Transverse colon (tissue), 4 donors: ENCODE data around the gene ATXN10. TPM values are rescaled to one million over a fixed set of nuclear protein-coding genes. Genes with fewer than 3 reads are reported as not detected.

Source experiments
- DNase-seq: peaks from one replicate; pipeline ENCODE4 v3.0.0-alpha.2; 2019
- H3K27ac ChIP-seq, 4 donors: fragments of 200-600 bp; sonication (generic); 2 replicates each; pipeline ENCODE4 v1.5.1; 2016 to 2018; ENCODE audit warnings: inconsistent platforms in 4 of 4
- H3K27me3 ChIP-seq: fragments of 200-600 bp; sonication (generic); 2 replicates; pipeline ENCODE4 v1.5.1; 2017; ENCODE audit warnings: inconsistent platforms
- H3K36me3 ChIP-seq, 4 donors: fragments of 200-600 bp; sonication (generic); 2 replicates each; pipeline ENCODE4 v1.5.1; 2017 to 2019; ENCODE audit warnings: inconsistent platforms in 4 of 4
- H3K4me1 ChIP-seq, 4 donors: fragments of 200-600 bp; sonication (generic); 2 replicates each; pipeline ENCODE4 v1.5.1; 2017 to 2020; ENCODE audit warnings: inconsistent platforms in 4 of 4
- H3K4me3 ChIP-seq, 4 donors: fragments of 200-600 bp; sonication (generic); 1 replicate in 1 of 4; 2 replicates in 3 of 4; pipeline versions ENCODE4 v1.5.1 to v1.6.1; 2017 to 2019; ENCODE audit warnings: inconsistent platforms in 4 of 4
- H3K9me3 ChIP-seq, 2 donors: fragments of 200-600 bp; sonication (generic); 2 replicates each; pipeline ENCODE4 v1.5.1; 2017 to 2019; ENCODE audit warnings: inconsistent platforms in 2 of 2
- EP300 ChIP-seq: sonication (generic); formaldehyde crosslinking; IDR thresholded peaks from one replicate; pipeline ENCODE4 v1.6.1; 2017; ENCODE audit warnings: antibody characterized with exemption, low read depth
- POLR2A ChIP-seq: fragments of 450-650 bp; IDR thresholded peaks from one replicate; pipeline ENCODE4 v1.6.1; 2016; ENCODE audit warnings: antibody characterized with exemption, mild to moderate bottlenecking, moderate library complexity
- POLR2AphosphoS5 ChIP-seq, 3 donors: sonication (generic); formaldehyde crosslinking; IDR thresholded peaks; one replicate each; pipeline ENCODE4 v1.6.1; 2016; ENCODE audit warnings: antibody characterized with exemption in 3 of 3
- WGBS, 2 donors: methylation state at CpG; one replicate each; pipeline ENCODE4 v1.1.5; 2018; ENCODE audit warnings: low coverage in 1 of 2; 5-methylcytosine and 5-hydroxymethylcytosine counted together
- in situ Hi-C, 4 donors: fragments of 200-750 bp; cut with MboI; loops; one replicate each; pipeline versions ENCODE4 v1.15.0 to v1.15.1; 2017; ENCODE audit warnings: low sequenced_read_pairs in 3 of 4, low pct_ligation_motif_present in 1 of 4, low pct_unique_long_range_greater_than_20kb in 1 of 4
- intact Hi-C: fragments of 100-400 bp; cut with DNase I; formaldehyde crosslinking; loops from one replicate; pipeline ENCODE4 v1.15.1; 2023; ENCODE audit warnings: low total_unique reads
- total RNA-seq, 4 donors: library from RNA; depleted of rRNA; stranded (reverse); fragments of >200 nt; gene quantifications; one replicate each; pipeline ENCODE4 v1.1.0, GENCODE V29; 2016
- TF ChIP-seq, protein P1 (sequence below), 5 experiments: fragments of 200-600 bp in 3 of 5; fragments of 450-650 bp in 2 of 5; sonication (generic) in 3 of 5; IDR thresholded peaks; 1 replicate in 2 of 5; 2 replicates in 3 of 5; pipeline ENCODE4 v1.5.1; 2016 to 2017; ENCODE audit warnings: antibody characterized with exemption in 5 of 5, inconsistent platforms in 3 of 5, mild to moderate bottlenecking in 2 of 5, moderate library complexity in 1 of 5

ATXN10 gene
- total RNA-seq, 4 donors from 2014 or later: 27.3 to 88.3 (median 47.8) TPM

DNA sequence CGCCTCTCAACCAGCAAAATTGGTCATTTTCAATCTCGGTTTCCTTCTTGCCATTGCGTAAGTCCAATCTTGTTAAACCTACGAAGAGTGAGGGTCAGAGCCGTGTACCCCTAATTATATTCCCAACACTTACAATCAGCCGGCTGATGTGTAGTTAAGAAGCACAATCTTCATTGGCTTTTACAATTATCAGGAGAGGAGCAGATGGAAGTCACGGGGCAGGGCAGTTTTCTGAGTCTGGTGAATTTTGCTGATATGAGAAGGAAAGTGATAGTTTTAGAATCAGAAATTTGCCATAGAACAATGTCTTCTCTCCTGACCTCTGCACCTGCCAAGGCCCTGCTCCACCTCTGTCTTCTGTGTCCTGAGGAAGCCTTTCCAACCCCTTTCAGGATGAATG is 35.0 kb upstream of the ATXN10 start:
- DNase-seq: no peak
- peaks cover 0 to 9% (median 4%) of the 10 kb centered on the region in 4 donors for H3K4me1 ChIP-seq
- H3K27me3 ChIP-seq: peaks cover 43% of the 10 kb centered on the region
- no peak overlapping the region for H3K27ac ChIP-seq
- no peaks in the 10 kb centered on the region for H3K36me3 ChIP-seq
- intact Hi-C loops: no loop called here
- H3K4me3 ChIP-seq: no peak overlapping the region
- in situ Hi-C loops: loop anchor here in 1 of 4 donors (10.0 kb wide), 1 partner anchor 348 kb away; no protein-coding TSS in a partner anchor
- H3K9me3 ChIP-seq: no peaks in the 10 kb centered on the region
- WGBS, 2 donors: 83 to 92% methylated on average over 6 to 7 of the region's 7 CpGs
- TF ChIP-seq EP300: no peak
- TF ChIP-seq POLR2A: no peak
- TF ChIP-seq, protein P1, sequence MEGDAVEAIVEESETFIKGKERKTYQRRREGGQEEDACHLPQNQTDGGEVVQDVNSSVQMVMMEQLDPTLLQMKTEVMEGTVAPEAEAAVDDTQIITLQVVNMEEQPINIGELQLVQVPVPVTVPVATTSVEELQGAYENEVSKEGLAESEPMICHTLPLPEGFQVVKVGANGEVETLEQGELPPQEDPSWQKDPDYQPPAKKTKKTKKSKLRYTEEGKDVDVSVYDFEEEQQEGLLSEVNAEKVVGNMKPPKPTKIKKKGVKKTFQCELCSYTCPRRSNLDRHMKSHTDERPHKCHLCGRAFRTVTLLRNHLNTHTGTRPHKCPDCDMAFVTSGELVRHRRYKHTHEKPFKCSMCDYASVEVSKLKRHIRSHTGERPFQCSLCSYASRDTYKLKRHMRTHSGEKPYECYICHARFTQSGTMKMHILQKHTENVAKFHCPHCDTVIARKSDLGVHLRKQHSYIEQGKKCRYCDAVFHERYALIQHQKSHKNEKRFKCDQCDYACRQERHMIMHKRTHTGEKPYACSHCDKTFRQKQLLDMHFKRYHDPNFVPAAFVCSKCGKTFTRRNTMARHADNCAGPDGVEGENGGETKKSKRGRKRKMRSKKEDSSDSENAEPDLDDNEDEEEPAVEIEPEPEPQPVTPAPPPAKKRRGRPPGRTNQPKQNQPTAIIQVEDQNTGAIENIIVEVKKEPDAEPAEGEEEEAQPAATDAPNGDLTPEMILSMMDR (IDR thresholded peaks at IDR 0.05): no peak
- no peak for TF ChIP-seq POLR2AphosphoS5 (IDR thresholded peaks at IDR 0.05)

DNA sequence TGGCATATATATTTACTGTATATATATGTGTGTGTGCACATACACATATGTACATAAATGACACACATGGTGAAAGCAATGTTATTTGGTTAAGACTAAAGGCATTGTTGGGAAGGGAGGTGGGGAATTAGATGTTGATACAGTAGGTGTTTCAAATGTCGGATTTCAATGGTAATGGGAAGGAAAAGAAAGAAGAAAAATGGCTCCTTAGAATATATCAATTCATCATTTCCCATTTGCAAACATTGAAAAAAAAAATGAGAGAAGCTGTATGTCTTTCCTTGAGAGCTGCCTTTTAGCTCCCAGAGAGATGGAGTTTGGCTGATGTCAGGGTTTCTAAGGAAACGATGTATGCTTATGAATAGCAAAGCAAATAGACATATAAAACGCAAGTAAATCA is 33.4 kb upstream of the ATXN10 start:
- Histone ChIP-seq H3K36me3 (no peaks in the 10 kb centered on the region), H3K27ac (no peak overlapping the region), H3K27me3 (peaks cover 37% of the 10 kb centered on the region), H3K9me3 (no peaks in the 10 kb centered on the region), H3K4me1 (peaks cover 0 to 9% (median 4%) of the 10 kb centered on the region in 4 donors), H3K4me3 (no peak overlapping the region)
- WGBS, 2 donors: 82 to 83% methylated on average over 3 of the region's 3 CpGs
- DNase-seq: no peak
- intact Hi-C loops (no loop called here), in situ Hi-C loops (loop anchor here in 1 of 4 donors (10.0 kb wide), 1 partner anchor 347 kb away; no protein-coding TSS in a partner anchor)
- no peak for TF ChIP-seq EP300
- no peak for TF ChIP-seq POLR2A
- TF ChIP-seq POLR2AphosphoS5 (IDR thresholded peaks at IDR 0.05): no peak
- TF ChIP-seq, protein P1 (IDR thresholded peaks at IDR 0.05): no peak

DNA sequence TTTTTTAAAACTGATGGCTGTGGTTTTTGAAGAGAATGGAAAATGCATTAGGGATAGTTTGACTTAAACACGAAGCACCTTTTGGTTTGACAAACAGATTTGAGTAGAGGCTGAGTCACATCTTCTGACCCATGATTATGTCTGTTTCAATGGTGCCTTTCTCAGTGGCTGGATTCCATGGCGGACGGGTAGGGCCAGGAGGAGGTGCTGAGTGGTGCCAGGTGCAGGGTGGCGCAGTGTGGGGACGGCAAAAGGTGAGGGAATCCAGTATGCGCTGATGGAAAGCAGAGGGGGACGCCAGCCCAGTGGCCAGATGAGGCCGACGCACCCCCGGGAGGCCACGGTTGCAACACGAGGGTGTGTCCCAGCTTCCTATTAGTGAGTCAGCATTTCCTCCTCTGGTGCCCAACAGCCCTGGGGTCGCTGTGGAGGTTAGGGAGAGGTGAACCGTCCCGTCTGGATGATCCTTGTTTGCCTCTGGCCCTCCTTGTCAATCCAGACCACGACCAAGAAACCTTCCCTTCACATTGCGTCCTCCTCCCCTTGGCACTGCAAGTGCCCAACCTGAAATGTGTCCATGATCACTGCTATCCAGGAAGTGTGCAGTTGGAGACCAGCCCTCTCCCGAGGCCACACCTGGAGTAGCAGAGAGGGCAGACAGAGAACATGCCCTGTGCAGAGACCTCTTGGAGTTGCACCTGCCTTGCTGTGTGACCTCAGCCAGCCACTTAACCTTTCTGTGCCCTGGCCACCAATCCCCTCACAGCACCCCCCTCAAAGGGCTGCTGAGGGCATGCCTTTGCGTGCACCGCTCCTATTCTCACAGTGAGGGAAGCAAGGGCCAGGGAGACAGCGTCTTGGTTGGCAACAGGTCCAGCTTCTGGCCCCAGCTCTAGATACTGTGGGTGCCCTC is 32.5 kb upstream of the ATXN10 start:
- Histone ChIP-seq H3K9me3 (no peaks in the 10 kb centered on the region), H3K27me3 (peaks cover 38% of the 10 kb centered on the region), H3K27ac (no peak overlapping the region), H3K36me3 (no peaks in the 10 kb centered on the region), H3K4me1 (peaks cover 0 to 9% (median 4%) of the 10 kb centered on the region in 4 donors), H3K4me3 (no peak overlapping the region)
- 51% methylated on average over 21 of the region's 21 CpGs; no CpG with 5 or more reads in 1 of the 2 donors for WGBS, 2 donors
- intact Hi-C loops: no loop called here
- no peak for TF ChIP-seq POLR2AphosphoS5 (IDR thresholded peaks at IDR 0.05)
- TF ChIP-seq, protein P1 (IDR thresholded peaks at IDR 0.05): peak in 1 of 5 experiments; percentile 11
- no peak for TF ChIP-seq EP300
- no peak for TF ChIP-seq POLR2A
- peak; percentile 69 for DNase-seq
- in situ Hi-C loops: loop anchor here in 1 of 4 donors (10.0 kb wide), 1 partner anchor 346 kb away; no protein-coding TSS in a partner anchor

DNA sequence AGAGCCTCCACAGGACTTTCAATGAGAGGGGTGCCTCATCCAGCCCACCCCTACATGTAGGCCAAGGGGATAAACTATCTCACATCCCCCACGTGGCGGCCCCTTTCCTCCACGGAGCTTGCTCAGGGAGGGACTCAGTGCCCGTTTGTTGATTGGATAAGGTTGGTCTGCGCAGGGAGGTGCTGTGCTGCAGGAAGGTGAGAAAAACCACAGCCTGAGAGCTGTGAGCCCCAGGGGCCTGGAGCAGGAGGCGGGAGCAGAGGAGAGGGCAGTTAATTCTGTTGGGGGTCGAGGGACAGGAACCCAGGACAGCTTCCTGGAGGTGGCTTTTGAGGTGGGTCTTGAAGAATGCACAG is 31.9 kb upstream of the ATXN10 start:
- in situ Hi-C loops (loop anchor here in 3 of 4 donors (10.0 kb wide), 2 partner anchors 65 to 345 kb away; no protein-coding TSS in a partner anchor), intact Hi-C loops (no loop called here)
- no peaks in the 10 kb centered on the region for H3K9me3 ChIP-seq
- 69% methylated on average over 6 of the region's 7 CpGs; no CpG with 5 or more reads in 1 of the 2 donors for WGBS, 2 donors
- no peak overlapping the region for H3K4me3 ChIP-seq
- no peak overlapping the region for H3K27ac ChIP-seq
- no peak for DNase-seq
- peaks cover 0 to 9% (median 4%) of the 10 kb centered on the region in 4 donors for H3K4me1 ChIP-seq
- no peaks in the 10 kb centered on the region for H3K36me3 ChIP-seq
- TF ChIP-seq EP300: no peak
- TF ChIP-seq, protein P1 (IDR thresholded peaks at IDR 0.05): no peak
- no peak for TF ChIP-seq POLR2A
- no peak for TF ChIP-seq POLR2AphosphoS5 (IDR thresholded peaks at IDR 0.05)
- H3K27me3 ChIP-seq: peaks cover 41% of the 10 kb centered on the region
